Osteoblast (primary cell): ENCODE data around the gene TUBB2B. TPM values are rescaled to one million over a fixed set of nuclear protein-coding genes. Genes with fewer than 3 reads are reported as not detected.
A peak's percentile ranks its signal among the peaks of the same experiment; 100 is the strongest.
"Not testable (repeated sequence)": the region's sequence is repeated elsewhere in the genome, so short reads cannot be mapped to it uniquely, and the experiment has no call there.

Source experiments
- DNase-seq: peaks from one replicate; pipeline ENCODE4 v3.0.0; 2011; ENCODE audit warnings: low spot score, mixed read lengths; ENCODE audit not compliant: insufficient read length; ENCODE audit errors: missing footprints
- H2AFZ ChIP-seq: 2 replicates; pipeline ENCODE4 v1.6.0; 2011; ENCODE audit warnings: mild to moderate bottlenecking, low read length
- H3K27ac ChIP-seq: 2 replicates; pipeline ENCODE4 v1.5.1; 2011; ENCODE audit warnings: mild to moderate bottlenecking, low read depth, low read length, moderate library complexity
- H3K27me3 ChIP-seq: 2 replicates; pipeline ENCODE4 v1.6.0; 2012; ENCODE audit warnings: mild to moderate bottlenecking, control low read depth, inconsistent platforms, low read length, moderate library complexity; ENCODE audit not compliant: insufficient read depth
- H3K36me3 ChIP-seq: 2 replicates; pipeline ENCODE4 v1.5.1; 2011; ENCODE audit warnings: mild to moderate bottlenecking, low read length, control low read depth, moderate library complexity; ENCODE audit not compliant: insufficient read depth
- H3K4me1 ChIP-seq: 2 replicates; pipeline ENCODE4 v1.5.1; 2011; ENCODE audit warnings: mild to moderate bottlenecking, low read length, control low read depth, moderate library complexity; ENCODE audit not compliant: insufficient read depth
- H3K4me2 ChIP-seq: 2 replicates; pipeline ENCODE4 v1.6.0; 2011; ENCODE audit warnings: mild to moderate bottlenecking, low read length; ENCODE audit not compliant: insufficient read depth
- H3K4me3 ChIP-seq: fragments of 200-600 bp; sonication (generic); 3 replicates; pipeline ENCODE4 v1.5.1; 2012; ENCODE audit warnings: mild to moderate bottlenecking, low read length, inconsistent platforms; ENCODE audit not compliant: insufficient read depth
- H3K79me2 ChIP-seq: 2 replicates; pipeline ENCODE4 v1.6.0; 2012; ENCODE audit warnings: mild to moderate bottlenecking, low read length, control low read depth, inconsistent platforms; ENCODE audit not compliant: insufficient read depth
- H3K9me3 ChIP-seq: 2 replicates; pipeline ENCODE4 v1.5.1; 2011; ENCODE audit warnings: low read depth, low read length, control low read depth
- H4K20me1 ChIP-seq: 2 replicates; pipeline ENCODE4 v1.6.0; 2012; ENCODE audit warnings: mild to moderate bottlenecking, low read length, control low read depth; ENCODE audit not compliant: insufficient read depth
- total RNA-seq: library from RNA; depleted of rRNA; stranded (reverse); fragments of >200 nt; gene quantifications from 2 replicates; pipeline ENCODE4 v1.2.3, GENCODE V29; 2012
- TF ChIP-seq, protein P1 (sequence below): IDR thresholded peaks from 2 replicates; pipeline ENCODE4 v1.5.1; 2011; ENCODE audit warnings: mild to moderate bottlenecking, low read depth, low read length, moderate library complexity; ENCODE audit errors: extremely low read depth

Gene TUBB2B
- total RNA-seq, 1 donor = 9.0 TPM

DNA sequence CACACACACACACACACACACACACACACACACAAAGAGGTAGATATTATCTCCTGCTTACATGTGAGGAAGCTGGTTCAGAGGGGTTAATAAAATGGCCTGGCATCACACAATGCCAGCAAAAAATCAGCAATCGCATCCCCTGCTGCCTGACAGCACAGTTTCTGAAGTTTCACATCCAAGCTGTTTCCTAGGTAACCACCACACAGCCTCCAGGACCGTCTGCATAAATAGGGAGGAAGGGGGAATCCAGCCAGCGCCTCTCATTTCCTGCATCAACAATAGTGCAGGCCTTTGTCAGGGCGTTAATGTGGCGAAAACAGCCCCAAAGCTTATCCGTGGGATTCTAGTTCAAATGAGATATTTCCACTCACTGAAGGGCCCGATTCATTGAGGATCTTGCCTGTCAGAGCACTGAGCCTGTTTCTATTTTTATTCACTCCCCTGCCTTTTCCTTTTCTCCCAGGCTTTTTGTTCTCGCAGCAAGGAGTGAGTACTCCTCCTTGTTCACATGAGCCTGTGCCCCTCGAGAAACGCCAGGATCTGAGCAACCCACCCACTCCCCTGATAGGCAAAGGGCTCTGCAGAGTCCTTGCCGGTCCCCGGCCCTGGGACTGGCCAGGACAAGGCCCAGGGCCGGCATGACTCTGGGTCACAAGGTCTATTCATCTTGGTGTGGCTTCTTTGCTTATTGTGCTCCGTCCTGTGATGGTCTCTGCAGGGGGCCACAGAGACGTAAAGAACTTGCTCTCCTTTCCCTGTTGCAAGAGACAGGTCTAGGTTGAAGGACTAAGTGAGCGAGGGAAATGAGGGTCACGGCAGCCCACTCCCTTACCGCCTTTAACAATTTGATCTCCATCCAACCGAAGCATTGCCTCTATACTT lies 32.7 kb downstream of the TUBB2B start:
- peaks cover 1% of the 10 kb centered on the region for H3K9me3 ChIP-seq
- H3K4me3 ChIP-seq = no peak overlapping the region
- no peaks in the 10 kb centered on the region for H3K36me3 ChIP-seq
- DNase-seq = no peak
- H3K27ac ChIP-seq = no peak overlapping the region
- H3K4me2 ChIP-seq = no peak overlapping the region
- no peaks in the 10 kb centered on the region for H3K27me3 ChIP-seq
- H3K4me1 ChIP-seq = no peaks in the 10 kb centered on the region
- no peaks in the 10 kb centered on the region for H3K79me2 ChIP-seq
- peak overlapping the region; percentile 23 for H2AFZ ChIP-seq
- TF ChIP-seq, protein P1, sequence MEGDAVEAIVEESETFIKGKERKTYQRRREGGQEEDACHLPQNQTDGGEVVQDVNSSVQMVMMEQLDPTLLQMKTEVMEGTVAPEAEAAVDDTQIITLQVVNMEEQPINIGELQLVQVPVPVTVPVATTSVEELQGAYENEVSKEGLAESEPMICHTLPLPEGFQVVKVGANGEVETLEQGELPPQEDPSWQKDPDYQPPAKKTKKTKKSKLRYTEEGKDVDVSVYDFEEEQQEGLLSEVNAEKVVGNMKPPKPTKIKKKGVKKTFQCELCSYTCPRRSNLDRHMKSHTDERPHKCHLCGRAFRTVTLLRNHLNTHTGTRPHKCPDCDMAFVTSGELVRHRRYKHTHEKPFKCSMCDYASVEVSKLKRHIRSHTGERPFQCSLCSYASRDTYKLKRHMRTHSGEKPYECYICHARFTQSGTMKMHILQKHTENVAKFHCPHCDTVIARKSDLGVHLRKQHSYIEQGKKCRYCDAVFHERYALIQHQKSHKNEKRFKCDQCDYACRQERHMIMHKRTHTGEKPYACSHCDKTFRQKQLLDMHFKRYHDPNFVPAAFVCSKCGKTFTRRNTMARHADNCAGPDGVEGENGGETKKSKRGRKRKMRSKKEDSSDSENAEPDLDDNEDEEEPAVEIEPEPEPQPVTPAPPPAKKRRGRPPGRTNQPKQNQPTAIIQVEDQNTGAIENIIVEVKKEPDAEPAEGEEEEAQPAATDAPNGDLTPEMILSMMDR = no peak
- no peaks in the 10 kb centered on the region for H4K20me1 ChIP-seq

DNA sequence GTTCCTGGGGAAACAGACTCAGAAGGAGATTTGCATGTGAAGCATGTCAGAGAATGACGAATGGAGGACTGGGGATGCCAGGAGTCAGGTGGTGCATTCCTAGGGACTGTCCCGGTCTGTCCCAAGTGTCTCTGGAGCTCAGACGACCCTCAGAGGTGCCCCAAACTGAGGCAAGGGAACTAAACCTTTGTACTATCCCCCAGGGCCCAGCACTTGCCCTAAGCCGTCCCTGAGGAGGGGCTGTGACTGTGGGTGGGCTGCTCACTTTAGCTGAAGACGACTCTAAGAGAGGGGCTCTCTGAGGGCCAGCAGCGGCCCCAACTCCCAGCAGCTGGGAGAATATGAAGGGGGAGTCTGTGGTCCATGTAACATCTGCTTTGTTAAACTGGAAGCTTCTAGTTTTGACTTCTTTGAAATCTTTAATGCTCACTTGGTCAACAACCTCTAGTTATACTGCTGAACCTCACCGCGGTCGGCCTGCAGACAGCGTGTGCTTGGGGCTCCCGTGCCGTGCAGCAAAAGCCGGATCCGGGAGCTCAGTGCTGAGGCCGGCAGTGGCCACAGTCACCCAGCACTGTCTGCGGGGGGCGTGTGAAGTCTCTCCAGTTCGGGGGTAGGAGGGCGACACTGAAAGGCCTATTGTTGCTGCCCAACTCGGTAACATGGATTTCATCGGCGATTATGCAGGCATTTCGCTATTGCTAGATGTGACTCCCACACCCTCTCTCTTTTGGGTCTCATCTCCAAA lies 34.2 kb downstream of the TUBB2B start:
- no peaks in the 10 kb centered on the region for H3K36me3 ChIP-seq
- no peak overlapping the region for H3K4me2 ChIP-seq
- DNase-seq = no peak
- H3K79me2 ChIP-seq = no peaks in the 10 kb centered on the region
- no peak overlapping the region for H2AFZ ChIP-seq
- no peak overlapping the region for H3K27ac ChIP-seq
- no peaks in the 10 kb centered on the region for H3K4me1 ChIP-seq
- H3K27me3 ChIP-seq = peaks cover 4% of the 10 kb centered on the region
- H3K9me3 ChIP-seq = peaks cover 1% of the 10 kb centered on the region
- no peaks in the 10 kb centered on the region for H4K20me1 ChIP-seq
- TF ChIP-seq, protein P1 = no peak
- H3K4me3 ChIP-seq = no peak overlapping the region

DNA sequence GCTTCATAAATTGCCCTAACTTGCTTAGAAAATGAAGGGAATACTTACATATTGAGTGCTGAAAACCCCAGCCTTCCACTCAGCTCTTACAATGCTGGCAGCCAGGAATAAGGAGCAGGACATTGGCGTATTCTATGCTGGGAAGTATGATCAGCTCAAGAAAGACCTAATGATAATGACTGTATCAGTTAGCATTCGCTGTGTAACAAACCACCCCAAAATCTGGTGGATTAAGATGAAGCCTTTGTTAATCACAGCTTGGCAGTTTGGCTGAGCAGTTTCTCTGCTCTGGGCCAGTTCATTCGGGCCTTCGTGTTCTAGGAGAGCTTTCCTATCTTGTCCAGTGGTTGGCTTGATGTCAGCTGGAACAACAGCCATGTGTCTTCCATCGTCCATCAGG lies 36.7 kb downstream of the TUBB2B start:
- Histone ChIP-seq H3K4me3 (no peak overlapping the region), H3K4me1 (no peaks in the 10 kb centered on the region), H2AFZ (no peak overlapping the region), H3K9me3 (peaks cover 1% of the 10 kb centered on the region), H3K27me3 (peaks cover 18% of the 10 kb centered on the region), H3K27ac (no peak overlapping the region), H3K4me2 (no peak overlapping the region), H4K20me1 (no peaks in the 10 kb centered on the region), H3K36me3 (no peaks in the 10 kb centered on the region), H3K79me2 (no peaks in the 10 kb centered on the region)
- no peak for DNase-seq
- TF ChIP-seq, protein P1 = no peak

DNA sequence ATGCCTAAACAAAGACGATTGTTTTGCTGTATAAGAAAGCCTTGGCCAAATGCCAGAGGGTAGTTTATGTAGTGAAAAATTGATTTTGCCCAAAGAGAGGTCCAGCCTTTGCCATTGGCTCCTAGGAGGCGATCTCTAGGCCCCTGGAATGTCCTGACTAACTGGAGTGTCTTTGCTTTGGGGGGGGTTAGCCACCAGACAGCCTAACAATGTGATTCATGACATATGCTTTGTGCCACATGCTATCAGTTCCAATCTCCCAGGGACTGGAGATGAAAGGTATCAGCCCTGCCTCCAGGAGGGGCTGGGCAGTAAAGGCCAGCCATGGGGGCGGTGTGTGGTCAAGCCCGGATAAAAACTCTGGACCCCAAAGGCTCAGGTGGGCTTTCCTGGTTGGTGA lies 37.4 kb downstream of the TUBB2B start:
- no peak overlapping the region for H3K27ac ChIP-seq
- H4K20me1 ChIP-seq = no peaks in the 10 kb centered on the region
- DNase-seq = no peak
- H3K4me3 ChIP-seq = no peak overlapping the region
- no peaks in the 10 kb centered on the region for H3K36me3 ChIP-seq
- TF ChIP-seq, protein P1 = no peak
- H3K9me3 ChIP-seq = peaks cover 1% of the 10 kb centered on the region
- no peaks in the 10 kb centered on the region for H3K79me2 ChIP-seq
- H2AFZ ChIP-seq = no peak overlapping the region
- no peak overlapping the region for H3K4me2 ChIP-seq
- H3K27me3 ChIP-seq = peaks cover 23% of the 10 kb centered on the region
- no peaks in the 10 kb centered on the region for H3K4me1 ChIP-seq

DNA sequence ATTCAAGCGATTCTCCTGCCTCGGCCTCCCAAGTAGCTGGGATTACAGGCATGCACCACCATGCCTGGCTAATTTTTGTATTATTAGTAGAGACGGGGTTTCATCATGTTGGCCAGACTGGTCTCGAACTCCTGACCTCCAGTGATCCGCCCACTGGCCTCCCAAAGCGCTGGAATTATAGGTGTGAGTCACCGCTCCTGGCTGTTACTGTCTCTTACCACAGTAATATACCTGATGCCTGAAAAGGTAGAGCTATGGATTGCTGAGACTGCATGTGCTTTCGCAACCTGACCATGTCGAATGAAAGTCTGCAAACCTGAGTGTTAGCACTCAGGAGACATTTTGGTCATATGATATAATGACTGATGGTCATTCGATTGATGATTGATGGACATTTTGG lies 38.3 kb downstream of the TUBB2B start:
- not testable (repeated sequence) for H3K9me3 ChIP-seq, H3K4me3 ChIP-seq, H3K4me2 ChIP-seq, H3K4me1 ChIP-seq, H4K20me1 ChIP-seq, H3K36me3 ChIP-seq, DNase-seq, H3K27ac ChIP-seq, H2AFZ ChIP-seq, H3K79me2 ChIP-seq
- peaks cover 29% of the 10 kb centered on the region for H3K27me3 ChIP-seq
